Kasumi-1 (cell line): ENCODE measurements around the gene OTOP3.
"Not testable (repeated sequence)": the region's sequence is repeated elsewhere in the genome, so short reads cannot be mapped to it uniquely, and the experiment has no call there.

Source experiments
- DNase-seq, 2 experiments: peaks; one replicate each; lab custom pipeline; 2025; lab: John Stamatoyannopoulos, UW

The OTOP3 gene

GRCh38 chr17:74935585-74936469 is at the start of gene OTOP3:
OTOP3 (plus strand) TSS chr17:74935898; CDS start chr17:74935922, 24 bp downstream.
- no peak for DNase-seq

GRCh38 chr17:74888469-74888868 is 47.2 kb upstream of the OTOP3 start:
- no peak for DNase-seq

- DNase-seq = no peak
Observed at GRCh38 chr17:74890554-74890953, 45.1 kb upstream of the OTOP3 start.

DNA sequence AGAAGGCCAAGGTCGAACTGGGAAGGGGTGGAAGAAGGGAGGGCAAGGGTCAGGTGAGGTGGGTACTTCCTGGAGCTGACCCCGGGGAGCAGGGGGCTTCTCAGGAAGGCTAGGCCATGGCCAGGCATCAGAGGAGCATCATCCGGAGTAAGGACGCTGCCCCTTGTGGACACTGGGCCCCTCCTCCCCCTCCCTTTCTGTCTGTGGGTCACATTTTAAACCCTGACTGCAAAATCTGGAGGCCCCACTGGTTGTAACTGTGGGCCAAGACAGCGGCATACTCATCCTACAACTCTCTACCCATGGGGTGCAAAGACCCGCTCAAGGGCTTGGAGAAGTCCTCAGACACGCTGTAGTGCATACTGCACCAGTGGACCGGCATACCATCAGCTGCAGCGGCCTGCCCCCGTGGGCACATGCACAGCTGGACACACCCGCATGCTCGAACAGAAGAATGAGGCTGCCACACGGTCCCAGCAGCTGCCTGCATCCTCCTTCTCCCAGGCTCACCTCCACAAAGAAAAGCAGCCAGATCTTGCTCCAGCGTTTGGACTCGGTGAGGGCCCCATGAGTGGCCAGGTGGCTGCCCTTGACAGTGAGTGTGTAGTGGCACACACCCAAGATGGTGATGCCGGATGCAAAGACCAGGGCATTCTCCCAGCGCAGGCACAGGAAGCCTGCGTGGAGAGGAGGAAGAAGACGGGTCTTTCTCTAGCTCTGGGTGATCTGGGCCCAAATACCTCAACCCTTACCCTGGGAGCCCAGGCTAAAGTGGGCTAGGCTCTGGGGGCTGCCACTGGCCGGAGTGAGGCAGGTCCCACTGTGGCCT is 43.5 kb upstream of the OTOP3 start:
- DNase-seq = no peak

DNA sequence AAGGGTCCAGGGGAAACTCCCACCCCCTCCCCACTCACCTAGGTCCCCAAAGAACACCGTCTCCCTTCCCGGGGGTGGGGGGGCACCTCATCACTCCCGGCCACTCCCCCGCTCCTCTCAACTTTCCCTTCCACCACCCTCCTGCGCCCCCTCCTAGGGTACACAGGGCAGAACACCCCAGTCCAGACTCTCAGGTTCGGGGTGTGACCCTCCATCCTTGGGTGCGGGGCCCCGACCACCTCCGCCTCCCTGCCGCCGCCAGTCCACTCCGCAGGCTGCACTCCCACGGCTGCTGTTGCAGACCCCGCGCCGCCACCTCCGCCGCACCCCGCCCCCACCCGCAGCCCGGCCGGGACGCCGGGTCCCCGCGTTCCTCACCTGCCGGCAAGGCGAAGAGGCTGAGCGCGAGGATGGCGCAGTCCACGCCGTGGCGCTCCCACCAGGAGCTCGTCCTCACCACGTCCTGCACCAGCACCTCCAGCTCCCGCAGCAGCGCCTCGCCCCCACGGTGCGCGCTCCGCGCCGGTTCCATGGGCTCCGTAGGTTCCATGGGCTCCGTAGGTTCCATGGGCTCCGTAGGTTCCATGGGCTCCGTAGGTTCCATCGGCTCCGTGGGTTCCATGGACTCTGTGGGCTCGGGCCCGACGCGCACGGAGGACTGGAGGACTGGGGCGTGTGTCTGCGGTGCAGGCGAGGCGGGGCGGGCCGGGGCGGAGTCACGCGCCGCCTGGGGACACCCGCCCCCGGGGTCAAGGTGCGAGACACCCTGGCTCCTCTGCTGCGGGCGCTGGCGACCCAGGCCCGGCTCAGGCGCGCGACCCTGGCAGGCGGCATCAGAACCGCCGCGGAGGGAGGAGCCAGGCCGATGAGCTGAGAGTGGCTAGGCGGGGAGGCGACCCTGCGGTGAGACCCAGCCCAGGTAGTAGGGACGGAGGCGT is 42.5 kb upstream of the OTOP3 start, which contains the start of gene FADS6:
TSS of gene FADS6 (minus strand) at position 660 of the 938 bp plus-strand sequence. CDS start at position 622, 38 bp downstream.
- DNase-seq = no peak

- no peak for DNase-seq
Observed at GRCh38 chr17:74893936-74894671, 41.6 kb upstream of the OTOP3 start.

- DNase-seq = no peak
Observed at GRCh38 chr17:74898376-74898946, 37.2 kb upstream of the OTOP3 start.

- DNase-seq = no peak
Observed at GRCh38 chr17:74900208-74900607, 35.5 kb upstream of the OTOP3 start.

- DNase-seq = no peak
Observed at GRCh38 chr17:74901353-74902135, 34.2 kb upstream of the OTOP3 start.

DNA sequence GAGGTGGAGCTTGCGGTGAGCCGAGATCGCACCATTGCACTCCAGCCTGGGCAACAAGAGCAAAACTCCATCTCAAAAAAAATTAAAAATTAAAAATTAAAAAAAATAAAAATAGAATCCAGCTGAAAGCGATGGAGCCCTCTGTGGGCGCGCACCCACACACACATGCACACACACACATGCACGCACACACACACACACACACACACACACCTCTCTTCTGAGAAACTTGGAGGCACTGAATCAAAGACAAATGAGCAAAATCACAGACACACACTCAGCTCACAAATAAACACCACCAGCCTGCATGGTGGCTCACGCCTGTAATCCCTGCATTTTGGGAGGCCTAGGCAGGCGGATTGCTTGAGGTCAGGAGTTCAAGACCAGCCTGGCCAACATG is 32.7 kb upstream of the OTOP3 start:
- DNase-seq = no peak

GRCh38 chr17:74903671-74904070 is 32.0 kb upstream of the OTOP3 start:
- no peak for DNase-seq

DNA sequence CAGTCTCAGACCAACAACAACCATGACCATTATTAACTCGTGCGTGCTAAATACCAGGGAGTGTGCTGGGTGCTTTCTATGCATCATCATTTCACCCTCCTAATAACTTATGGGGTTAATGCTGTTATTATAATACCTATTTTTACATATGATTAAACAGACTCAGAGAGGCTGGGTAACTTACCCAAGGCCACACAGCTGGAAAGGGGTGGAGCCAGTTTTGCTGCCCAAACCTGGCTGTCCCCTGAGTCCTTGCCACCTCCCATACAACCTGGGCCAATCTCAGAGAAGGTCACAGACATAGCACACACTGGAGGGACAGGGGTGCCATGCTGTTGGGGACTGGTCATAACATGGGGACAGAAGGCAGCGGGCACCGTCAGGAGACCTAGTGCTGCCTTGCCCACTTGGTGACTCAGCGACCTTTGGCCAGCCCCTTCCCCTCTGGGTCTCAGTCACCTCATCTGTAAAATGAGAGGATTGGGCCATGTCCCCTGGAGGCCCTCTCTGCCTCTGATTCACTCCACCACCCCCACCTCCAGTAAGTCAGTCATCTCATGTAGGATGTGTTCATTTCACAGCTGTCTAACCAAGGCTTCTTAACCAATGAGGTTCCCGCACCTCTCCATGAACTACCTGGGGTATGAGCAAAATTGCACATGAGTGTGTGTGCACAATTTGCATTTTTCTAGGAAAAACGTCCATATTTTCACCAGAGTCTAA is 30.9 kb upstream of the OTOP3 start:
- no peak for DNase-seq

GRCh38 chr17:74906214-74906793 is 29.4 kb upstream of the OTOP3 start:
- not testable (repeated sequence) for DNase-seq

DNA sequence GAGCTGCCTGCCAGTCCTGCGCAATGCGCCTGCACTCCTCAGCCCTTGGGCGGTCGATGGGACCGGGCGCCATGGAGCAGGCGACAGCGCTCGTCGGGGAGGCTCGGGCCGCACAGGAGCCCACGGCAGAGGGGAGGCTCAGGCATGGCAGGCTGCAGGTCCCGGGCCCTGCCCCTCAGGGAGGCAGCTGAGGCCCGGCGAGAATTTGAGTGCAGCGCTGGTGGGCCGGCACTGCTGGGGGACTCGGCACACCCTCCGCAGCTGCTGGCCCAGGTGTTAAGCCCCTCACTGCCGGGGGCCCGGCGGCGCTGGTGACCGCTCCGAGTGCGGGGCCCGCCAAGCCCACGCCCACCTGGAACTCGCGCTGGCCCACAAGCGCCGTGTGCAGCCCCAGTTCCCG is 28.7 kb upstream of the OTOP3 start:
- no peak for DNase-seq

DNA sequence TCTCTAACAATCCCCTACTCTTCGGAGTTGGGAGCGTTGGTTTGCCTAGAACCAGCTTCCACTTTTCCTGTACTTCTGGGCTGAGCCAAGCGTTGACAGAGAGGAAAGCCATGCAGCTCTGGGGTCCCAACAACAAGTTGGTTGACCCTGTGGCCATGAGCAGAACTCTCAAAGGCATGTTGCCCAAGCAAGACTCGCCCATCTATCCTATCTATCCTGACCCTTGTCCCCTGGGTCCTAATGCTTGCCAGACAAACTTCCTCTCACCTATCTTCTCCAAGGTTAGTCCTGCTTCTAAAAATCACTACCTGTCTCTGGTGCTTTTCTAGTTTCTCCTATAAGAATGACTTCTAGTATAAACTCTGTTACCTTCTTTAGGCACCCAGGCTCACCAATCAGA is 26.6 kb upstream of the OTOP3 start:
- DNase-seq = not testable (repeated sequence)

DNA sequence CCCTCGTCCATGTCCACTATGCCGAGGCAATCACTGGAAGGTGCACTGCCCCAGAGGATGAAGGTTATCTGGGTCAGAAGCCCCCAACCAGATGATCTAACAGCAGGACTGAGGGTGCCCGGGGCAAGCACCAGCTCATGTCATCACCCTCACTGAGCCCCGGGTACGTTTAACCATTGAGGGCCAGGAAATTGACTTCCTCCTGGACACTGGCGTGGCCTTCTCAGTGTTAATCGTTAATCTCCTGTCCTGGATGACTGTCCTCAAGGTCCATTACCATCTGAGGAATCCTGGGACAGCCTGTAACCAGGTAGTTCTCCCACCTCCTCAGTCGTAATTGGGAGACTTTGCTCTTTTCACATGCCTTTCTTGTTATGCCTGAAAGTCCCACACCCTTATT is 24.3 kb upstream of the OTOP3 start:
- not testable (repeated sequence) for DNase-seq

- DNase-seq = no peak
Observed at GRCh38 chr17:74916136-74916850, 19.4 kb upstream of the OTOP3 start.

GRCh38 chr17:74916851-74917199 is 18.9 kb upstream of the OTOP3 start:
- DNase-seq = no peak
